Measurements from ENCODE around the gene KLRC3. TPM values are rescaled to one million over a fixed set of nuclear protein-coding genes. Genes with fewer than 3 reads are reported as not detected.
"Not testable (repeated sequence)": the region's sequence is repeated elsewhere in the genome, so short reads cannot be mapped to it uniquely, and the experiment has no call there.

Gene KLRC3
- total and polyA plus RNA-seq, 10 of the 15 experiments (the other 5 are each of a cell fraction or from before 2014, with no cell fraction given): 0.09 to 0.22 (median 0.09) TPM; not detected in 7

DNA sequence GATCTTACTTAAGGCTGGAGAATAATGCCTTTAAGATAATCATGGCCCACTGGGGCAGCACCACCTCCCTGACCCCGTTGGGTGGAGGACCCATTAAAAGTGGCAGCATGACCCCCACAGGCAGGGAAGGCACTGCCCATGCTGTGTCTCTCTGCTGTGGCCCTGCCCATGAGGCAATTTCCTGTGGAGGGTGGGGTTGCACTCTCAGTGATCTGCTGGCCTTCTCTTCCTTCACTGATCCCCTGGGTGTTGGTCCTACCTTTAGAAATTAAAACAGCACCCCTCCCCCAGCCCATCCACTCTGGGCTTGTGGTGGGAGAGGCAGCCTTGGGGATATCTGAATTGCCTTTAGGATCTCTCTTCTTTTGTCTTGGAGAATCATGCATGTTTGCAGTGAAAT lies 47.8 kb downstream of the KLRC3 start (continued):
- TF ChIP-seq, protein P1, sequence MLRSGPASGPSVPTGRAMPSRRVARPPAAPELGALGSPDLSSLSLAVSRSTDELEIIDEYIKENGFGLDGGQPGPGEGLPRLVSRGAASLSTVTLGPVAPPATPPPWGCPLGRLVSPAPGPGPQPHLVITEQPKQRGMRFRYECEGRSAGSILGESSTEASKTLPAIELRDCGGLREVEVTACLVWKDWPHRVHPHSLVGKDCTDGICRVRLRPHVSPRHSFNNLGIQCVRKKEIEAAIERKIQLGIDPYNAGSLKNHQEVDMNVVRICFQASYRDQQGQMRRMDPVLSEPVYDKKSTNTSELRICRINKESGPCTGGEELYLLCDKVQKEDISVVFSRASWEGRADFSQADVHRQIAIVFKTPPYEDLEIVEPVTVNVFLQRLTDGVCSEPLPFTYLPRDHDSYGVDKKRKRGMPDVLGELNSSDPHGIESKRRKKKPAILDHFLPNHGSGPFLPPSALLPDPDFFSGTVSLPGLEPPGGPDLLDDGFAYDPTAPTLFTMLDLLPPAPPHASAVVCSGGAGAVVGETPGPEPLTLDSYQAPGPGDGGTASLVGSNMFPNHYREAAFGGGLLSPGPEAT (IDR thresholded peaks at IDR 0.05; ENCODE audit: low read depth): no peak
- TF ChIP-seq MEF2A (IDR thresholded peaks at IDR 0.05; ENCODE audit: insufficient read depth, low read depth, low read length): no peak

DNA sequence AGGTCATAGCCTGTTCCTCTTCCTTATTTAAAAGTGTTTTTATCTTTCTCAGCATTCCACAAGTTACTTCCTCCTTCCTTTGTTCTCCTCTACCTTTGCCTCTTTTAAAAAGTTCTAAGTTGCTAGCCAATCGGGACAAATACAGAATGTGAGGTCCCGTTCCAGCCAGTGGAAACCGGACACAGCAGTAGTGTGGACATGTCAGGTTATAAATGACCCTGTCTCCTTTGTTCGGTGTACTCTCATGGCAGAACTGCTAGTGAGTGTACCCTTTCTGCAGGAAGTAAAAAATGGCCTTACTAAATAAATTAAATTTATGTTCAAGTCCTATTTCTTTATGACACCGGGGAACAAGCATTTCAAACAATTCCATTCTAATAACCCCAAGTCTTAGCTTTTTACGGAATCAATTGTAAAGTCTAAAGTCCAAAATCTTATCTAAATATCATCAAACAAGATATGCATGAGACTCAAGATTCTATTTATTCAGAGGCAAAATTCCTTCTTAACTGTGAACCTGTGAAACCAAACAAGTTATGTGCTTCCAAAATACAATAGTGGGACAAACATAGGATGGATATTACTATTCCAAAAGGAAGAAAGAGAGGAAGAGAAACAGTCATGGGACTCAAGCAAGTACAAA lies 48.4 kb downstream of the KLRC3 start:
- WGBS (ENCODE audit: insufficient coverage, insufficient replicate concordance, low lambda C conversion rate, missing lambda C conversion rate): 34% methylated on average over 6 of the region's 6 CpGs
- POLR2A ChIA-PET; H3K9ac ChIP-seq (ENCODE audit: control insufficient read depth, insufficient read depth, low read length); in situ Hi-C loops (cut with MboI); CTCF ChIA-PET; SMC1A ChIA-PET (ENCODE audit: uncharacterized antibody, unreplicated experiment); ATAC-seq; DNase-seq (ENCODE audit: low read depth, low spot score); H4K20me1 ChIP-seq (ENCODE audit: control insufficient read depth, insufficient read depth); H2AFZ ChIP-seq (ENCODE audit: control insufficient read depth, low read depth, low read length); H3K27me3 ChIP-seq (replicated peaks in 1 of 2; ENCODE audit: control insufficient read depth in 2 of 2, insufficient read depth in 2 of 2, low read length in 1 of 2); FAIRE-seq; H3K4me3 ChIP-seq; H3K9me3 ChIP-seq (replicated peaks; ENCODE audit: control insufficient read depth, insufficient read depth, low read length); H3K4me1 ChIP-seq (ENCODE audit: control insufficient read depth, insufficient read depth, low read length); RAD21 ChIA-PET (ENCODE audit: unreplicated experiment); H3K36me3 ChIP-seq (ENCODE audit: control insufficient read depth in 2 of 2, insufficient read depth in 2 of 2, low read length in 1 of 2); intact Hi-C loops (cut with micrococcal nuclease; ENCODE audit: unreplicated experiment); BruUV-seq (replicated peaks); H3K4me2 ChIP-seq (ENCODE audit: control insufficient read depth, insufficient read depth); H3K79me2 ChIP-seq (ENCODE audit: control insufficient read depth, insufficient read depth, low read length); H3K27ac ChIP-seq (ENCODE audit: control insufficient read depth, insufficient read depth): not testable (repeated sequence)
